HG02943 (cell line): Measurements from ENCODE around the gene ADGRD1.

Experiments used
- ATAC-seq: cut with Tn5 transposase; IDR thresholded peaks from one replicate; pipeline ENCODE4 v1.9.1; 2021; ENCODE audit warnings: mild to moderate bottlenecking, low read depth, moderate library complexity; ENCODE audit not compliant: unreplicated experiment

ADGRD1 gene

GRCh38 chr12:131018019-131018620, 64.4 kb downstream of the ADGRD1 start:
- no peak for ATAC-seq

GRCh38 chr12:131018808-131019397, 65.2 kb downstream of the ADGRD1 start:
- no peak for ATAC-seq

GRCh38 chr12:131020326-131021153, 66.8 kb downstream of the ADGRD1 start:
- ATAC-seq, result no peak

- ATAC-seq, result no peak
Measured at GRCh38 chr12:131021154-131021541, 67.4 kb downstream of the ADGRD1 start.

GRCh38 chr12:131024026-131024425, 70.3 kb downstream of the ADGRD1 start:
- no peak for ATAC-seq

- no peak for ATAC-seq
Measured at GRCh38 chr12:131024721-131025120, 71.0 kb downstream of the ADGRD1 start.

- ATAC-seq, result no peak
Measured at GRCh38 chr12:131025234-131025633, 71.5 kb downstream of the ADGRD1 start.

GRCh38 chr12:131025939-131026702, 72.4 kb downstream of the ADGRD1 start:
- ATAC-seq, result no peak

- ATAC-seq, result no peak
Measured at GRCh38 chr12:131026754-131027153, 73.0 kb downstream of the ADGRD1 start.

- ATAC-seq, result no peak
Measured at GRCh38 chr12:131027264-131027663, 73.6 kb downstream of the ADGRD1 start.

- ATAC-seq, result no peak
Measured at GRCh38 chr12:131027876-131028586, 74.3 kb downstream of the ADGRD1 start.

GRCh38 chr12:131028587-131029338, 75.1 kb downstream of the ADGRD1 start:
- no peak for ATAC-seq

- no peak for ATAC-seq
Measured at GRCh38 chr12:131030472-131031328, 77.0 kb downstream of the ADGRD1 start.

- ATAC-seq, result no peak
Measured at GRCh38 chr12:131032082-131032750, 78.5 kb downstream of the ADGRD1 start.

- ATAC-seq, result no peak
Measured at GRCh38 chr12:131033486-131033885, 79.8 kb downstream of the ADGRD1 start.

GRCh38 chr12:131033886-131034482, 80.3 kb downstream of the ADGRD1 start:
- no peak for ATAC-seq

- ATAC-seq, result no peak
Measured at GRCh38 chr12:131034631-131035244, 81.0 kb downstream of the ADGRD1 start.
